Measurements from ENCODE around the gene GTF2A1.

The GTF2A1 gene

GRCh38 chr14:81176241-81176640, 44.5 kb downstream of the GTF2A1 start:
- no peak for DNase-seq

- peak; percentile 13 for DNase-seq
These were observed 47.9 kb downstream of the GTF2A1 start for GRCh38 chr14:81172881-81173280.

GRCh38 chr14:81172353-81172752, 48.4 kb downstream of the GTF2A1 start:
- DNase-seq: peak; percentile 23

DNA sequence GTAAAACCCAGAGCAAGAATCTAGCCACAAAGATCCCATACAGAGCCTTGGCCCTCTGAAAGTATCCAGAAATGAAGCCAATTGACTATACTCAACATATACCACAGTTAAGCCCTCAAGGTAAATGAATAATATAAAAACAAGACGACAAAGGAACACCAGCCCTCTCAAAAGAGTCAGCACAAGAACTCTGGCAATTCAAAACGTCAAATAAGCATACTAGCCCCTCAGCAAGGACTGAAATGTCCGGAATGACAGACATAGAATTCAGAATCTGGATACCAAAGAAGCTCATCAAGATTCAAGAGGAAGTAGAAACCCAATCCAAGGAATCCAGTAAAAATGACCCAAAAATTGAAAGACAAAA, 49.9 kb downstream of the GTF2A1 start:
- DNase-seq: no peak

DNA sequence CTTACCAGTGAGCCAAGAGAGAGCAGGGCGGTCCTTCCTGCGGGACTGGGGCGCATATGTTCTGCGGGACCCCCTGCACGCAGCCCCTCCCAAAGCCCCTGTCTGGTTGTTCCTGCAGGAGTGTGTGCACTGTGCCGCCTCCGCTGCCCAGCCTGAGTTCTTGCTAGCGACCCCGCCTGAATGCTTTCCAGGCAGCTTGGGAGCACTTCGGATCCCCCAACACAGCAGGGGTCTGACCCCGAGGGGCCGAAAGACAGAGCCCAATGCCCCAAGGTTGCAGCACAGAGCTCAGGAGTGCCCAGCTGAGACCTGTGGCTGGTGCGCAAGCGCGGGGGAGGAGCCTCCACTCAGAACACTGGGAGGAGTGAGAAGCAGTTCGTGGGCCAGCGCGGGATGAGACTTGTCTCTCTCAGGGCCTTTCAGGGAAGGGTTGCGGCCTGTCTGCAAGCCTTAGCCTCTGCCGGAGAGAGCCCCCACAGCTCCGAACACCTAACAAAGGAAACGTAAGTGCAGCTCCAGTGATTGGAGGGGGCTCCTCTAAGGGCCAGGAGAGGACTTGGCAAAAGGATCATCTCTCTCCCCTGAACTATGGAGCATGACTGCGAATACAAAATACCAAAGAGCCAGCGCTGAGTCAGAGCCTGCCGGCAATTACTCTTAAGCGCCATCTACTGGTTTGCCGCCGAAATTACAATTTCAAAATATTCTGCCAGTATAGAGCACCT, 50.5 kb downstream of the GTF2A1 start:
- peak; percentile 88 for DNase-seq

DNA sequence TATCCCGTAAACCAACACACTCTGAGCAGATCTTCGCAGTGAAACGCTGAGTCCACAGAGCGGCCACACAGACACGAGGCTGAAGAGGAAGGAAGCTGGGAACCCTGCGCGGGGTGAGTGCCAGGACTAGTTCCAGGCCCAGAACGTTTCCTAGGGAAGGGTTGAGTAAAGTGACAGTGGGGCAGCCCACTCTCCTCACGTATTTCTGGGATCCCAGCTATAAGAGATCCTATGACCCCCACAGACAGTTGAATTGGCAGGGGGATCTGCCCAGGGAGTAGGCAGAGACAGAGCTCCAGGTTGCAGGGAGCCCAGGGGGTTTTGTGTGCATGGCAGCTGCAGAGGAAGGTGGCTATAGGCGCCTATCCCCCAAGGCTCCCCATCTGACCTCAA, 51.1 kb downstream of the GTF2A1 start:
- DNase-seq: peak; percentile 12

- no peak for DNase-seq
These were observed 51.5 kb downstream of the GTF2A1 start for GRCh38 chr14:81169267-81169666.

- DNase-seq: no peak
These were observed 54.6 kb downstream of the GTF2A1 start for GRCh38 chr14:81166121-81166520.

DNA sequence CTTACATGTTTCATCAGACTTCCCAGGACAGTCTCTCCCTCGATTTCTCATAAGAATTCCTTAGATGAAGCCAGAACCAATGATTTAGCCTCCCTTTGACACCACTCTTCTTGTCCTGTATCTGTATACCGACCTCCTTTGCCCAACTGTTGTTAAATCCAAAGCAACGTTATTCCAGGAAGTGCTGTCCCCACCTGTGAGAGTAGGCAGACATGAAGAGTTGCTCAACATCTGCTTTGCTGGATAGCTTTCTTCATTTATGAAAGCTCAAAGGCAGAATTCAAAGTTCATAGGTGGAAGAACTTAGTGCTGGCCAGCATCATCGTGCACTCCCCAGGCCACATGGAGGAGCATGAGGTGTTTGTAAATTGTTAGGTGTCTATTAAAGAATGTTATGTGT, 55.6 kb downstream of the GTF2A1 start:
- no peak for DNase-seq

- DNase-seq: peak; percentile 64
These were observed 56.5 kb downstream of the GTF2A1 start for GRCh38 chr14:81164167-81164774.

GRCh38 chr14:81162941-81163340, 57.8 kb downstream of the GTF2A1 start:
- DNase-seq: peak; percentile 7

DNA sequence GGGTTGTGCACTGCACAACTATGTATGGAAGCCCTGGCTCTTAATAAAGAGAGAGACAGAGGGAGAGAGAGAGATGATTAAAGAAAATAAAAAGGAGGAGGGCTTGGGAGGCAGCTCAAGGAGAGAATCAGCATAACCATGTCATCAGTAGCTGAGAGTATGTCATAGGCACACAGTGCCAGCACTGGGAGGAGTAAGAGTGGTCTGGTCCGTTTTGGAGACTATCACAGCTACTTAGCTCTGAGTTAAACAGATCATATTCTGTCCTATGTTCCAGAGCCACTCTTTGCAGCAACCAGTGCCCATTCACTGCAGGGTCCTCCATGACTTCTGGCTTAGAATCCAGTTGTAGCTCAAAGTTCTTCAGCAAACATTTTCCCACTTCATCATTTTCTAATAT, 59.0 kb downstream of the GTF2A1 start:
- no peak for DNase-seq

DNA sequence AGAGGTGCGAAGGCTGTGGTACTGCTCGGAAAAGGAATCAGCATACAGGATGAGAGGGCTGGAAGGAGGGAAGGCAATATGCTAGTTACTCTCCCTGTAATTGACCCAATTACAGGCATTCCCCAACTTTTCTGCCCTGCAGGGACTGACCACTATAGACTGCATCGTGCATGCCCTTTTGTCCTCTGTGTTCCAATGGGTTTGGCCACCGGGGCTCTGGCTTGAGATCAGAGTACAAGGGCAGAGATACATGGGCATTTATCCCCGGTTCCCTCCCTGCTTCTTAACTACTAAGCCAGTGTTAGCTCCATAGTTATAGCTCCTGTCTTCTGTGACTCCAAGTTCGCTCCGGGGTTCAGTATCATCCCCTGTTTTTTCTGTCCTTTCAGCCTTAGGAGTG, 59.7 kb downstream of the GTF2A1 start:
- no peak for DNase-seq

DNA sequence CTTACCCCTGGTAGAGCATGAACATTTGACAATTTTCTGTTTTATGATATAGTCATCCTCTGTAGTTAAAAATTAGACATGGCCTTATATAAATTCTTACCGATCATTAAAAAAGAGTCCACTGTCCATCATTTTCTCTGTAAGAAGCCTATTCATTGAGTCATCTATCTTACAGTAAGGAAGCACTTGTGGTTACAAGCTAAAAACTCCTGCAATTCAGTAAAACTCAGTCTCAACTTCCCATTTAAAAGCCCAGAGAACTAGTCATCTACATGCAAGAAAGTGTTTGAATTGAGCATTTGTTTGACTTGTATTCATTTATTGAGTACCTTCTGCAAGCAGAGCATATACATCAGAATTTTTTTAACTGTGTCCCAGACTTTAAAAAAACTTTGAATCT, 63.3 kb downstream of the GTF2A1 start:
- DNase-seq: no peak

- no peak for DNase-seq
These were observed 67.6 kb downstream of the GTF2A1 start for GRCh38 chr14:81153187-81153586.

DNA sequence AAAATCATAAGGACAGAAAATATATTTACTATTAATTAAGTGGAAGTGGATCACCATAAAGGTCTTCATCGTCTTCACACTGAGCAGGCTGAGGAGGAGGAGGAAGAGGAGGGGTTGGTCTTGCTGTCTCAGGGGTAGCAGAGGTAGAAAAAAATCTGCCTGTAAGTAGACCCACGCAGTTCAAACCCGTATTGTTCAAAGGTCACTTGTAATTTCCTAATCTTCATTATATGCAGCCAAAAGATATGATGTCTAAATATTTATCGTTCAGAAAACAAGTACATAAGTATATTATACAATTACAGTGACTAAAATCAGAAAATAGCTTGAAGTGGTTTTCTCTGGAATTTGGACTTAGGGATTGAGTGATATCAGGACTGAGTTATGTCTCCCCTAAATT, 72.1 kb downstream of the GTF2A1 start:
- no peak for DNase-seq

GRCh38 chr14:81147140-81147897, 73.4 kb downstream of the GTF2A1 start:
- DNase-seq: no peak

- no peak for DNase-seq
These were observed 75.7 kb downstream of the GTF2A1 start for GRCh38 chr14:81144824-81145603.

DNA sequence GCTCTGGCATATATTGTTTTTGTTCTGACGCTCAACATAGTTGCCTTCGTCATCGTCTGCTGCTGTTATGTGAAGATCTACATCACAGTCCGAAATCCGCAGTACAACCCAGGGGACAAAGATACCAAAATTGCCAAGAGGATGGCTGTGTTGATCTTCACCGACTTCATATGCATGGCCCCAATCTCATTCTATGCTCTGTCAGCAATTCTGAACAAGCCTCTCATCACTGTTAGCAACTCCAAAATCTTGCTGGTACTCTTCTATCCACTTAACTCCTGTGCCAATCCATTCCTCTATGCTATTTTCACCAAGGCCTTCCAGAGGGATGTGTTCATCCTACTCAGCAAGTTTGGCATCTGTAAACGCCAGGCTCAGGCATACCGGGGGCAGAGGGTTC, 77.0 kb downstream of the GTF2A1 start:
- DNase-seq: no peak

DNA sequence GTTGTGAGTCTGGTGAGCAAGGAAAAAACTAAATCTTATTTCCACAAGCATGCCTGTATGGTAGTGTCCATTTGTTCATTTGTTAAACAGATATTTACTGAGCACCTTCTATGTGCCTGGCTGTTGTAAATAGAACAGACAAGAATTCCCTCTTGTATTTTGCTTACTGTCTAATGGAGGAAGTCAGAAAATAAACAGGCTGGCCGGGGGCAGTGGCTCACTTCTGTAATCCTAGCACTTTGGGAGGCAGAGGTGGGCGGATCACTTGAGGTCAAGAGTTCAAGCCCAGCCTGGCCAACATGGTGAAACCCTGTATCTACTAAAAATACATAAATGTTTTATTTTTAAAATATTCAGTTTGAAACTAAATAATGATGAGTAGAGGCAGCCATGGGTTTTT, 79.3 kb downstream of the GTF2A1 start:
- DNase-seq: no peak

- no peak for DNase-seq
These were observed 82.3 kb downstream of the GTF2A1 start for GRCh38 chr14:81138429-81138828.

DNA sequence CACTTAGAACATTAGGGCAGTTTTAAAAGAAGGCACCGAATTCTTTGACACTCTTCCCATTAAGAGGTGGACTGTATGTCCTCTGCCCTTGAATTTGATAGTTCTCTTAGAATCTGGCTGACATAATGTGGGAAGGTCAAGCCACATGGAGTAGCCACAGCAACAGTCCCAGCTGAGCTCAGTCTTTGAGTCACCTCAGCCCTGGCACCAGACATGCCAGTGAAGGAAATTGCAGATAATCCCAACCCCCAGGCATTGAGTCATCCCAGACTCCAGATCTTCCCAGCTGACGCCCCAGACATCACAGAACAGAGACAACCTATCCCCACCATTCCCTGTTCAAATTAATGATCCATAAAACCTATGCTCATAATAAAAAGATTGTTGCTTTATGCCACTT, 83.4 kb downstream of the GTF2A1 start:
- DNase-seq: peak; percentile 53

DNA sequence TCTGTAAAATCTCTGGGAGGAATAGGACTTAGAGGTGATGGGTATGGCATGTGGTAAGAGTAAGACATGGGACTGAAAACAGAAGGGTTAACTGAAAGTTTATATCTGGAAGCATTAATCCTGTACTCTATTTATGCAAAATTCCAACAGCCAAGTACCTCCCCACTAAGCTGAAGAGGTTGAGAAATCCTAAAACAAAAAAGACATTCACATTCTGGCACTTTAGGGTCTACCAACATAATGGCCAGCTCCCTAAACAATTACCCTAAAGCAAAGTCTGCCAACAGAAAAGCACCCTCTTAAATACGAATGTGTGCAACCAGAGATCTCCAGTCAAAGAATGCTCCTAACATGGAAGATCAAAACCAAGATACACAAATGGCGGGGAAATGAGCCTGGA, 87.4 kb downstream of the GTF2A1 start:
- no peak for DNase-seq
